PC-9 (cell line): Measurements from ENCODE around the gene HSD17B2. TPM values are rescaled to one million over a fixed set of nuclear protein-coding genes. Genes with fewer than 3 reads are reported as not detected.

Experiments used
- BruUV-seq: library from RNA; stranded (reverse); fragments of 400-500 nt; replicated peaks from 2 replicates; lab custom pipeline; 2021; lab: Mats Ljungman, UMichigan
- CTCF ChIA-PET: fragments of 300-600 bp; sonication (Branson Sonifier 250); formaldehyde crosslinking; loops from one replicate; lab custom pipeline; 2022; ENCODE audit warnings: antibody characterized with exemption; lab: Charles Lee
- POLR2A ChIA-PET: fragments of 300-600 bp; sonication (Branson Sonifier 250); formaldehyde crosslinking; loops from one replicate; lab custom pipeline; 2022; ENCODE audit warnings: antibody characterized with exemption; ENCODE audit not compliant: unreplicated experiment; lab: Charles Lee
- DNase-seq, 2 experiments: peaks; one replicate each; pipeline versions ENCODE4 v3.0.0 to v3.0.0-alpha.2; 2015 to 2022; ENCODE audit warnings: mixed read lengths in 1 of 2
- H2AFZ ChIP-seq: fragments of 200-600 bp; sonication (generic); 2 replicates; pipeline ENCODE4 v1.8.1; 2017; ENCODE audit warnings: antibody characterized with exemption
- H3F3A ChIP-seq: fragments of 200-600 bp; sonication (generic); 2 replicates; pipeline ENCODE4 v1.8.1; 2017; ENCODE audit warnings: antibody characterized with exemption, mild to moderate bottlenecking, low read depth; ENCODE audit not compliant: insufficient read depth
- H3K27ac ChIP-seq: fragments of 200-600 bp; sonication (generic); 2 replicates; pipeline ENCODE4 v1.6.1; 2016; ENCODE audit warnings: mixed run types
- H3K27me3 ChIP-seq: fragments of 200-600 bp; sonication (generic); 2 replicates; pipeline ENCODE4 v1.6.1; 2016; ENCODE audit warnings: low read depth, mixed run types; ENCODE audit not compliant: insufficient read depth
- H3K36me3 ChIP-seq: fragments of 200-600 bp; sonication (generic); 2 replicates; pipeline ENCODE4 v1.6.1; 2016; ENCODE audit warnings: low read depth, mixed run types
- H3K4me1 ChIP-seq: fragments of 200-600 bp; sonication (generic); replicated peaks from 2 replicates; pipeline ENCODE4 v1.6.1; 2016; ENCODE audit warnings: mixed run types; ENCODE audit not compliant: insufficient read depth
- H3K4me2 ChIP-seq: fragments of 200-600 bp; sonication (generic); 2 replicates; pipeline ENCODE4 v1.6.1; 2017; ENCODE audit warnings: mixed run types
- H3K4me3 ChIP-seq: fragments of 200-600 bp; sonication (generic); 2 replicates; pipeline ENCODE4 v1.6.1; 2016; ENCODE audit warnings: mixed run types
- H3K79me2 ChIP-seq: fragments of 200-600 bp; sonication (generic); 2 replicates; pipeline ENCODE4 v1.6.1; 2017; ENCODE audit warnings: low read depth, mixed run types
- H3K9me2 ChIP-seq: fragments of 200-600 bp; sonication (generic); 2 replicates; pipeline ENCODE4 v1.8.1; 2017; ENCODE audit warnings: mild to moderate bottlenecking; ENCODE audit not compliant: insufficient read depth
- H3K9me3 ChIP-seq: fragments of 200-600 bp; sonication (generic); 2 replicates; pipeline ENCODE4 v1.8.1; 2016; ENCODE audit warnings: low read depth; ENCODE audit not compliant: insufficient read depth
- H4K20me1 ChIP-seq: fragments of 200-600 bp; sonication (generic); 2 replicates; pipeline ENCODE4 v1.8.1; 2017; ENCODE audit not compliant: insufficient read depth
- EZH2 ChIP-seq: fragments of 200-600 bp; sonication (generic); IDR thresholded peaks from 2 replicates; pipeline ENCODE4 v1.8.0; 2017; ENCODE audit warnings: antibody characterized with exemption, low read depth
- intact Hi-C: fragments of 100-400 bp; cut with micrococcal nuclease; formaldehyde crosslinking; loops from one replicate; pipeline ENCODE4 v1.10.0; 2022; ENCODE audit not compliant: unreplicated experiment
- total RNA-seq: library from RNA; stranded (reverse); gene quantifications from 2 replicates; pipeline ENCODE4 v1.2.3, GENCODE V29; 2021
- TF ChIP-seq, protein P1 (sequence below): fragments of 200-600 bp; sonication (generic); conservative IDR thresholded peaks from 2 replicates; pipeline ENCODE4 v1.6.1; 2017; ENCODE audit warnings: mixed run types, antibody characterized with exemption, mild to moderate bottlenecking, moderate library complexity

HSD17B2 gene
- total RNA-seq, 1 experiment from 2014 or later, result not detected

DNA sequence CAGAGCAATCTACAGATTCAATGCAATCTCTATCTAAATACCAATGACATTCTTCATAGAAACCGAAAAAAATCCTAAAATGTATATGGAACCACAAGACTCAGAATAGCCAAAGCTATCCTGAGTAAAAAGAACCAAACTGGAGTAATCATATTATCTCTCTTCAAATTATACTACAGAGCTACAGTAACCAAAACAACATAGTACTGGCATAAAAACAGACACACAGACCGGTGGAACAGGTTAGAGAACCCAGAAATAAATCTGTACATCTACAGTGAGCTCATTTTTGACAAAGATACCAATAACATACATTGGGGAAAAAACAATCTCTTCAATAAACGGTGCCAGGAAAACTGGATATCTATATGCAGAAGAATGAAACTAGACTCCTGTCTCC lies 89.6 kb downstream of the HSD17B2 start:
- no peak for DNase-seq
- Histone ChIP-seq H3K36me3 (no peaks in the 10 kb centered on the region), H3F3A (no peaks in the 10 kb centered on the region), H3K79me2 (no peaks in the 10 kb centered on the region), H3K27me3 (peaks cover 22% of the 10 kb centered on the region), H3K9me3 (0 out of 2 replicates have a peak, but pooled peaks cover 3% of the 10 kb centered on the region), H2AFZ (no peak overlapping the region), H3K4me2 (no peak overlapping the region), H3K4me3 (no peak overlapping the region), H3K4me1 (no peaks in the 10 kb centered on the region), H3K9me2 (no peaks in the 10 kb centered on the region; the same call in 1 of the 2 replicates), H3K27ac (no peak overlapping the region), H4K20me1 (no peaks in the 10 kb centered on the region; the same call in 1 of the 2 replicates)
- ChIA-PET CTCF (no interaction called here), POLR2A (no interaction called here)
- intact Hi-C loops, result no loop called here
- no TSS peak for BruUV-seq
- no peak for TF ChIP-seq EZH2
- TF ChIP-seq, protein P1, sequence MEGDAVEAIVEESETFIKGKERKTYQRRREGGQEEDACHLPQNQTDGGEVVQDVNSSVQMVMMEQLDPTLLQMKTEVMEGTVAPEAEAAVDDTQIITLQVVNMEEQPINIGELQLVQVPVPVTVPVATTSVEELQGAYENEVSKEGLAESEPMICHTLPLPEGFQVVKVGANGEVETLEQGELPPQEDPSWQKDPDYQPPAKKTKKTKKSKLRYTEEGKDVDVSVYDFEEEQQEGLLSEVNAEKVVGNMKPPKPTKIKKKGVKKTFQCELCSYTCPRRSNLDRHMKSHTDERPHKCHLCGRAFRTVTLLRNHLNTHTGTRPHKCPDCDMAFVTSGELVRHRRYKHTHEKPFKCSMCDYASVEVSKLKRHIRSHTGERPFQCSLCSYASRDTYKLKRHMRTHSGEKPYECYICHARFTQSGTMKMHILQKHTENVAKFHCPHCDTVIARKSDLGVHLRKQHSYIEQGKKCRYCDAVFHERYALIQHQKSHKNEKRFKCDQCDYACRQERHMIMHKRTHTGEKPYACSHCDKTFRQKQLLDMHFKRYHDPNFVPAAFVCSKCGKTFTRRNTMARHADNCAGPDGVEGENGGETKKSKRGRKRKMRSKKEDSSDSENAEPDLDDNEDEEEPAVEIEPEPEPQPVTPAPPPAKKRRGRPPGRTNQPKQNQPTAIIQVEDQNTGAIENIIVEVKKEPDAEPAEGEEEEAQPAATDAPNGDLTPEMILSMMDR, result no peak

DNA sequence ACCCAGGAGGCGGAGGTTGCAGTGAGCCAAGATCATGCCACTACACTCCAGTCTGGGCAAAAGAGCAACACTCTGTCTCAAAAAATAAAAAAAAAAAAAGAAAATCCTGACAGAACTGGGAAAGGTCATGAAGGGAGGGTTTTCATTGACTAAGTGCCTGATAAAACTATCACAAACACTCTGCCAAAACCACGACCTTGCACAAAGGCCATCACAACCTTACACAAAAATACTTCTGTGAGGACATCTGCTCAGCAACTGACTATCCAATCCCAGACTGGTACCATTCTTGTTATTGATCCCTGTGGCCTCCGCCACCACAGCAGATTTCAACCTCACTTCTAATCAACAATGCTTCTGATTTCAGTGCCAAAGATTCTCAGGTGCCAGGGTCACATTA lies 94.8 kb downstream of the HSD17B2 start:
- no peak overlapping the region for H2AFZ ChIP-seq
- no peaks in the 10 kb centered on the region for H3F3A ChIP-seq
- H3K4me2 ChIP-seq, result no peak overlapping the region
- BruUV-seq, result no TSS peak
- peaks cover 9% of the 10 kb centered on the region for H3K27me3 ChIP-seq
- H3K79me2 ChIP-seq, result no peaks in the 10 kb centered on the region
- H3K4me1 ChIP-seq, result no peaks in the 10 kb centered on the region
- no peaks in the 10 kb centered on the region for H3K36me3 ChIP-seq
- no peak overlapping the region for H3K4me3 ChIP-seq
- CTCF ChIA-PET, result no interaction called here
- no peaks in the 10 kb centered on the region for H3K9me3 ChIP-seq
- no peak overlapping the region for H3K27ac ChIP-seq
- H4K20me1 ChIP-seq, result no peaks in the 10 kb centered on the region; the same call in 1 of the 2 replicates
- POLR2A ChIA-PET, result no interaction called here
- no peaks in the 10 kb centered on the region for H3K9me2 ChIP-seq
- intact Hi-C loops, result no loop called here
- no peak for DNase-seq
- TF ChIP-seq EZH2, result no peak
- TF ChIP-seq, protein P1, result no peak

DNA sequence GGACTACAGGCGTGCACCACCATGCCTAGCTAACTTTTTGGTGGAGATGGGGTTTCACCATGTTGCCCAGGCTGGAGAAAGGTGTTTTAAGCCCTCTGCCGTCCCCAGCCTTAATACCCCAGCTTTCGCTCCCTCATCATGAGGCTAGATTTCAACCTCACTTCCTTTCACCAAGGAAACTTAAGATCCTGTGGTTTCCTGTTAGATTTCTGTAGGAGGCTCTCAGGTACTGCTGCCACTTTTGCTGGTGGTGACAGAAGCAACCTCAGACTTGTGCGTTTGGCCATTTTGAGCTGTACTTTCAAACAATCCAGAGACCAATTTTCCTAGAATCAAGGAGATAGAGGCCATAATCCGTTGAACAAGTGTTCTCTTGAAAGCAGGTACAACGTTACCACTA lies 98.7 kb downstream of the HSD17B2 start:
- H3K4me3 ChIP-seq, result no peak overlapping the region
- H3K36me3 ChIP-seq, result no peaks in the 10 kb centered on the region
- H3K9me3 ChIP-seq, result no peaks in the 10 kb centered on the region
- no peaks in the 10 kb centered on the region for H3K4me1 ChIP-seq
- ChIA-PET POLR2A (no interaction called here), CTCF (no interaction called here)
- no peak overlapping the region for H2AFZ ChIP-seq
- no peaks in the 10 kb centered on the region for H3K9me2 ChIP-seq
- no TSS peak for BruUV-seq
- DNase-seq, result no peak
- TF ChIP-seq EZH2, result no peak
- TF ChIP-seq, protein P1, result no peak
- intact Hi-C loops, result no loop called here
- no peak overlapping the region for H3K4me2 ChIP-seq
- H3K27ac ChIP-seq, result no peak overlapping the region
- no peaks in the 10 kb centered on the region for H3K27me3 ChIP-seq
- H4K20me1 ChIP-seq, result no peaks in the 10 kb centered on the region
- no peaks in the 10 kb centered on the region for H3F3A ChIP-seq
- H3K79me2 ChIP-seq, result no peaks in the 10 kb centered on the region
